SJSA1 (cell line): ENCODE measurements around the gene RMND1. TPM values are rescaled to one million over a fixed set of nuclear protein-coding genes. Genes with fewer than 3 reads are reported as not detected.

ENCODE experiments used
- DNase-seq, 2 experiments: peaks; one replicate each; pipeline ENCODE4 v3.0.0-alpha.2; 2015 to 2020; ENCODE audit warnings: low spot score in 2 of 2, low read depth in 1 of 2
- H3K27ac ChIP-seq: fragments of 250-450 bp; sonication (Bioruptor Pico); 2 replicates; pipeline ENCODE4 v1.5.1; 2020; ENCODE audit warnings: mild to moderate bottlenecking, moderate library complexity
- H3K27me3 ChIP-seq: fragments of 250-450 bp; sonication (Bioruptor Pico); replicated peaks from 2 replicates; pipeline ENCODE4 v1.5.1; 2020; ENCODE audit warnings: mild to moderate bottlenecking, moderate library complexity
- H3K36me3 ChIP-seq: fragments of 250-450 bp; sonication (Bioruptor Pico); 2 replicates; pipeline ENCODE4 v1.5.1; 2020; ENCODE audit warnings: mild to moderate bottlenecking
- H3K4me1 ChIP-seq: fragments of 250-450 bp; sonication (Bioruptor Pico); replicated peaks from 2 replicates; pipeline ENCODE4 v1.6.1; 2021; ENCODE audit warnings: mild to moderate bottlenecking
- H3K4me3 ChIP-seq: fragments of 250-450 bp; sonication (Bioruptor Pico); 2 replicates; pipeline ENCODE4 v1.5.1; 2020; ENCODE audit warnings: mild to moderate bottlenecking
- H3K9me3 ChIP-seq: fragments of 250-450 bp; sonication (Bioruptor Pico); replicated peaks from 2 replicates; pipeline ENCODE4 v1.5.1; 2020; ENCODE audit warnings: mild to moderate bottlenecking
- total RNA-seq: library from RNA; depleted of rRNA; stranded (reverse); fragments of >200 nt; shearing (Covaris generic); gene quantifications from 2 replicates; pipeline ENCODE4 v1.2.3, GENCODE V29; 2014

Gene RMND1
- total RNA-seq, 1 experiment from 2014 or later, result 25.9 TPM

- no peak overlapping the region for H3K4me3 ChIP-seq
- DNase-seq, result no peak
Observed at GRCh38 chr6:151381722-151382121, 70.2 kb downstream of the RMND1 start.

DNA sequence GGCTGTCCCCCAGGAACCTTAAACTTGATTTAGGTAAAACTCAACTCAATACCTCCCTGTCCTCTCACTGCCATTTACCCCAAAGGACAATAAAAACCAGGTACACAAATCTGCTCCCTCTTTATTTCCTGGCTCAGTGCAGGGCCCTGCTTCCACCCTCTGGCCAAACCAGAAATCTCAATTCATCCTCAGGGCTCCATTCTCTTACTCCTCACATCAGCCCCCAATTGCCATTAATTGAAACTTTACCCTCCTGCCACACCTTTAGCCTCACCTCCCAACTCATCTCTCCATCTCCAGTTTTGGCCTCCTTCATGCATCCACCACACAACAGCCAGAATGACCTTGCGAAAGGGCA, 71.1 kb downstream of the RMND1 start:
- Histone ChIP-seq H3K4me3 (no peak overlapping the region), H3K9me3 (no peaks in the 10 kb centered on the region)

More at GRCh38 chr6:151381722-151382121, 70.2 kb downstream of the RMND1 start:
- no peaks in the 10 kb centered on the region for H3K9me3 ChIP-seq
- no peak overlapping the region for H3K27ac ChIP-seq
- H3K4me1 ChIP-seq, result no peaks in the 10 kb centered on the region
- no peaks in the 10 kb centered on the region for H3K27me3 ChIP-seq
- H3K36me3 ChIP-seq, result peaks cover 13% of the 10 kb centered on the region

GRCh38 chr6:151379933-151380847, 71.7 kb downstream of the RMND1 start:
- Histone ChIP-seq H3K36me3 (peaks cover 13% of the 10 kb centered on the region), H3K4me3 (no peak overlapping the region), H3K27ac (no peak overlapping the region), H3K27me3 (no peaks in the 10 kb centered on the region), H3K9me3 (no peaks in the 10 kb centered on the region), H3K4me1 (peaks cover 2% of the 10 kb centered on the region)
- no peak for DNase-seq

More for the DNA sequence above, 71.1 kb downstream of the RMND1 start:
- Histone ChIP-seq H3K27ac (no peak overlapping the region), H3K4me1 (no peaks in the 10 kb centered on the region), H3K36me3 (peaks cover 13% of the 10 kb centered on the region), H3K27me3 (no peaks in the 10 kb centered on the region)
- DNase-seq, result no peak

- no peak for DNase-seq
- no peaks in the 10 kb centered on the region for H3K27me3 ChIP-seq
- H3K4me1 ChIP-seq, result peaks cover 8% of the 10 kb centered on the region
- H3K4me3 ChIP-seq, result no peak overlapping the region
- H3K36me3 ChIP-seq, result peaks cover 15% of the 10 kb centered on the region
- H3K9me3 ChIP-seq, result no peaks in the 10 kb centered on the region
- H3K27ac ChIP-seq, result no peak overlapping the region
Observed at GRCh38 chr6:151377095-151377494, 74.8 kb downstream of the RMND1 start.

- Histone ChIP-seq H3K4me3 (no peak overlapping the region), H3K36me3 (peaks cover 16% of the 10 kb centered on the region), H3K27ac (no peak overlapping the region), H3K9me3 (no peaks in the 10 kb centered on the region), H3K4me1 (peaks cover 8% of the 10 kb centered on the region), H3K27me3 (no peaks in the 10 kb centered on the region)
- DNase-seq, result no peak
Observed at GRCh38 chr6:151376440-151376839, 75.5 kb downstream of the RMND1 start.

GRCh38 chr6:151375833-151376232, 76.1 kb downstream of the RMND1 start:
- H3K27me3 ChIP-seq, result no peaks in the 10 kb centered on the region
- H3K36me3 ChIP-seq, result peaks cover 23% of the 10 kb centered on the region
- H3K27ac ChIP-seq, result no peak overlapping the region
- H3K4me1 ChIP-seq, result peaks cover 8% of the 10 kb centered on the region
- DNase-seq, result no peak
- H3K9me3 ChIP-seq, result no peaks in the 10 kb centered on the region
- H3K4me3 ChIP-seq, result no peak overlapping the region

DNA sequence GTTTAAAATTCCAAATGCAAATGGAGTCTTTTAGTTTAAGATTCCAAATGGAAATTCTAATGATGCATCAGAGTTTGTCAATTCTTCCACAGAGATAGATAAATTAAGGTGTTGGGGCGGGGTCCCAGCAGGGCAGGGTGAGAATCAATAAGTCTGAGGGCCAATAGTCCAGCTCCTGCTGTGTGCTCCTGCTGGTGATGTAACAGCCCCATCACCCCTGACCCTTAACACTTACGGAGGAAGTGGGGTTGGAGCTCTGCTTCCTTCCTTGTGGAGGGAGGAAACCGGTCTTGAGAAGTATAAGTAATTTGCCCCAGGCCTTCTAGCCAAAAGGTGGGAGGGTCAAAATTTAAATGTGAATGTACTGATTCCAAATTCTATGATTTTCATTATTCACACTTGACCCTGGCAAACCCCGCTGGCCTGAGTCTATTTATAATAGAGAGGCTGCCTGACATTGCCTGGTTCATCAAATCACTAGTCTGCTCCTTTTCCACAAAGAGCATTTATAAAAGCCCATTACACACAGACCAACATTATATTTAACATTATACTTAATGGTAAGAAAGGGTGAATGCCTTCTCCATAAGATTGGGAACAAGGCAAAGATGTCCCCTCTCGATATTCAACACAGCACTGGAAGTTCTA, 77.8 kb downstream of the RMND1 start:
- Histone ChIP-seq H3K4me3 (no peak overlapping the region), H3K4me1 (peaks cover 8% of the 10 kb centered on the region), H3K27me3 (no peaks in the 10 kb centered on the region), H3K27ac (peak overlapping the region; percentile 38; the same call in 1 of the 2 replicates), H3K36me3 (peaks cover 26% of the 10 kb centered on the region), H3K9me3 (no peaks in the 10 kb centered on the region)
- DNase-seq, result no peak

- Histone ChIP-seq H3K27ac (no peak overlapping the region), H3K4me1 (peaks cover 8% of the 10 kb centered on the region), H3K36me3 (peaks cover 26% of the 10 kb centered on the region), H3K27me3 (no peaks in the 10 kb centered on the region), H3K4me3 (no peak overlapping the region), H3K9me3 (no peaks in the 10 kb centered on the region)
- no peak for DNase-seq
Observed at GRCh38 chr6:151372164-151372563, 79.8 kb downstream of the RMND1 start.

DNA sequence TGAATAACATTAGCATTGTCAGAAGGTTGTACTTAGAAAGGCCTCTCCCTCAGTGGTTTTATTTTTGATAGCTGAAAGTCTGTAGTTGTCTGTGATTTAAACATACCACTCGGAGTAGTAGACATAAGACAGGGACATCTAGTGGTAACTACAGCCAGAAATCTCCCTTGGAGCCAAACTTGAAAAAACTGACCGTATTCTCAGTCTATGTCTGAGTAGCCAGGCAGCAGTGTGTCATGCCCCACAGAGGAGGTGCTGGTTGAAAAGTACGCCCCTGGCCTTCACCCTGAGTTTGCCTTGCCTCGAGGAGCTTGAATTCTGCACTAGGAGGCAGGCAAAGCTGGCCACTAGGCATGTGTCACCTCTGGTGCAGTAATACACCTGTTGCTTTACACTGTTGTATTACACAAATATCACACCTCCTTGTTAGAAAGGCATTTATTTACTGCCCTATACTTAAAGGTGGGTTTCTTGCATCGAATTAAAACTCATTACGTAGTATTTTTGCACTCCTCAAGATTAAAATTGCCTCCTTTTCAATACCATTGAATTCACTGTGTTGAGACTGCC, 81.3 kb downstream of the RMND1 start:
- H3K27ac ChIP-seq, result no peak overlapping the region
- no peaks in the 10 kb centered on the region for H3K9me3 ChIP-seq
- DNase-seq, result no peak

GRCh38 chr6:151365233-151365632, 86.7 kb downstream of the RMND1 start:
- H3K4me3 ChIP-seq, result no peak overlapping the region
- no peaks in the 10 kb centered on the region for H3K9me3 ChIP-seq
- no peaks in the 10 kb centered on the region for H3K27me3 ChIP-seq
- DNase-seq, result no peak
- H3K27ac ChIP-seq, result no peak overlapping the region
- no peaks in the 10 kb centered on the region for H3K4me1 ChIP-seq
- H3K36me3 ChIP-seq, result peaks cover 38% of the 10 kb centered on the region

More for the DNA sequence above, 81.3 kb downstream of the RMND1 start:
- no peaks in the 10 kb centered on the region for H3K27me3 ChIP-seq
- H3K4me1 ChIP-seq, result peaks cover 8% of the 10 kb centered on the region
- H3K4me3 ChIP-seq, result no peak overlapping the region
- H3K36me3 ChIP-seq, result peaks cover 38% of the 10 kb centered on the region

- no peak overlapping the region for H3K4me3 ChIP-seq
- no peaks in the 10 kb centered on the region for H3K9me3 ChIP-seq
Observed at GRCh38 chr6:151359486-151359885, 92.4 kb downstream of the RMND1 start.

GRCh38 chr6:151358475-151358874, 93.5 kb downstream of the RMND1 start:
- H3K4me3 ChIP-seq, result no peak overlapping the region
- 0 out of 2 replicates have a peak, but pooled peaks cover 3% of the 10 kb centered on the region for H3K4me1 ChIP-seq
- no peaks in the 10 kb centered on the region for H3K27me3 ChIP-seq
- no peaks in the 10 kb centered on the region for H3K9me3 ChIP-seq
- DNase-seq, result no peak
- no peak overlapping the region for H3K27ac ChIP-seq
- H3K36me3 ChIP-seq, result peaks cover 17% of the 10 kb centered on the region

More at GRCh38 chr6:151359486-151359885, 92.4 kb downstream of the RMND1 start:
- no peak for DNase-seq
- no peaks in the 10 kb centered on the region for H3K27me3 ChIP-seq
- H3K36me3 ChIP-seq, result peaks cover 17% of the 10 kb centered on the region
- 0 out of 2 replicates have a peak, but pooled peaks cover 3% of the 10 kb centered on the region for H3K4me1 ChIP-seq
- no peak overlapping the region for H3K27ac ChIP-seq

- Histone ChIP-seq H3K36me3 (peaks cover 17% of the 10 kb centered on the region), H3K9me3 (no peaks in the 10 kb centered on the region), H3K4me1 (0 out of 2 replicates have a peak, but pooled peaks cover 3% of the 10 kb centered on the region), H3K27me3 (no peaks in the 10 kb centered on the region), H3K27ac (no peak overlapping the region), H3K4me3 (no peak overlapping the region)
- DNase-seq, result no peak
Observed at GRCh38 chr6:151357758-151358436, 94.0 kb downstream of the RMND1 start.
